Omental fat pad (tissue), 4 donors: ENCODE measurements around the gene AAK1. TPM values are rescaled to one million over a fixed set of nuclear protein-coding genes. Genes with fewer than 3 reads are reported as not detected.

ENCODE experiments used
- ATAC-seq: fragments of 150-250 bp; one replicate; pipeline ENCODE4 v1.9.1; 2016; ENCODE audit warnings: mild to moderate bottlenecking, moderate library complexity; ENCODE audit not compliant: low FRiP score
- DNase-seq: peaks from one replicate; pipeline ENCODE4 v3.0.0-alpha.2; 2019; ENCODE audit warnings: low spot score
- CTCF ChIP-seq, 3 donors: fragments of 450-650 bp; IDR thresholded peaks; one replicate each; pipeline ENCODE4 v1.5.1; 2016 to 2017; ENCODE audit warnings: antibody characterized with exemption in 3 of 3, mild to moderate bottlenecking in 3 of 3, moderate library complexity in 2 of 3
- total RNA-seq, 4 donors: library from RNA; depleted of rRNA; stranded (reverse); fragments of >200 nt; gene quantifications; one replicate each; pipeline ENCODE4 v1.1.0, GENCODE V29; 2016

The AAK1 gene
- total RNA-seq, 4 donors from 2014 or later: 41.4 to 62.3 (median 42.5) TPM

- DNase-seq (no peak), ATAC-seq (no peak)
- no peak for TF ChIP-seq CTCF (IDR thresholded peaks at IDR 0.05)
These were observed 107.7 kb downstream of the AAK1 start for GRCh38 chr2:69535817-69536241.

- DNase-seq (no peak), ATAC-seq (no peak)
- no peak for TF ChIP-seq CTCF (IDR thresholded peaks at IDR 0.05)
These were observed 112.4 kb downstream of the AAK1 start for GRCh38 chr2:69531186-69531585.

- ATAC-seq: no peak
- no peak for TF ChIP-seq CTCF (IDR thresholded peaks at IDR 0.05)
- no peak for DNase-seq
These were observed 114.1 kb downstream of the AAK1 start for GRCh38 chr2:69529480-69529879.

DNA sequence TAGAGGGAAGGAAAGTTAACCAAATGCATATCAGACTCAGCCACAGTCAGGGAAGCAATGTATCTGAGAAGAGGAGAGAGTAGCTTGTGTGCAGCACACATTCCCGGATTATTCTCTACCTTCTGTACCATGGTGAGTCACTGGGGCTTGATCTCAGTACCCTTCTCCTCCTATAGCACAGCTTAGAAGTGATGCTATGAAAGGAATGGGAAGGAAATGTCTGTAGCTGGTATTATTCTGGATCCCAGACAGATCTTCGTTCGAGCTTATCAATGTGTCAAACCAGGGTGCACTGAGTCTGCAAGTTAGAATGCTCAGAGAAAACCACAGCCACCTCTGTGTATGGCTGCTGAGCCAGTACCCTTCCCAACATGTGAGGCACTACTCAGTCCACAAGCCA, 118.3 kb downstream of the AAK1 start:
- DNase-seq: no peak
- ATAC-seq: no peak
- TF ChIP-seq CTCF (IDR thresholded peaks at IDR 0.05): no peak

DNA sequence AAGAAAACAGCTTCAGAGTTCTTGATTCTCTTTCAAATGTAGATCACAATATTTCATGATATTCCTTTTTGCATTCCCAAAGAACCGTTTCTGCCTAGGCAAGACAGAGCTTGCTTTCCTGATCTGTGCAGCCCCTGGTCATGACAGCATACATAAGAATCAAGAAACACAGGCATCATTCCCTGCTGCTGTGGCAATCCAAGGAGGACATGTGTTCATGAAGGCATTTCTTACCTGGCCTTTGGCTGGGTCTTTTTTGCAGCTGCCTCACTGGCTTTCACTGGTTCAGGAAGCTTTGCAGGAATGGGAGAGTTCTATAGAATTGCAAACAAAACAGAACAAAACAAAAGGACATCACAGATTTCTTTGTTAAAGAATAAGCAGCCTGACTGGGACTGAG, 118.7 kb downstream of the AAK1 start:
- DNase-seq: no peak
- no peak for ATAC-seq
- no peak for TF ChIP-seq CTCF (IDR thresholded peaks at IDR 0.05)

DNA sequence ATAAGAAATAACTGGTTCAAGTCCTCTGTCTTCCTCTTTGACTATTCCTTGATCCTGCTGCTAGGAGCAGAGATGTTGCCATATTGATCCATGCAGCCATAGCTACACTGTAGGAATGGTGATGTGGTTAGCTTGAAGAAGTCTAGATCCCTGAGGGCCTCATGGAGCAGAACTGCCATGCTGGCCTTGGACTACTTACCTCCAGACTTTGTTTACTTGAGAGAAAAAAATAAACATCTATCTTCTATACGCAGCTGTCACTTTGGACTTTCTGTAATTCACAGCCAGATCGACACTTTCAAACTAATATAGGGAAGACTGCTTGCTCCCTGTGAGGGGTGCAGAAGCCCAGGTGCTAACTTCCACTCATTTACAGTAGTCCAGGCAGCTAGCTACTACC, 121.8 kb downstream of the AAK1 start:
- no peak for ATAC-seq
- DNase-seq: no peak
- no peak for TF ChIP-seq CTCF (IDR thresholded peaks at IDR 0.05)

DNA sequence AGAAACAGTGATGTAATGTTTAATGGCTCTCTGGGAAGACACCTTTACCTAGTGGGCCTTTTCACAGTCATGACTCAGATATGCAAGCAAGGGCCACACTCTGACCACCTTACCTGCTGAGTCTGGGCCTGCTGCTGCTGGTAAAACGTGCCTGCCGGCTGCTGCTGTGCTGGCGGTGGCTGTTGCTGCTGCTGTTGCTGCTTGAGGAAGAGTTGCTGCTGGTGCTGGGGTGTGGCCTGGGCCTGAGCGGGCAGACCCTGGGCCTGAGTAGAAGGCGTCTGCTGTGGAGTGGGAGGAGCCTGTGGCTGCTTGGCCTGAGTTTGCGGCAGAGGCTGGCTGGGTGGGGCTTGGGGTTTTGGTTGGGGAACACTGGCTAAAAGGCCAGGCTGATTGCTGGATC, 124.7 kb downstream of the AAK1 start:
- TF ChIP-seq CTCF (IDR thresholded peaks at IDR 0.05): no peak
- DNase-seq (no peak), ATAC-seq (no peak)
